NCI-H2196 treated with DMSO at 0.1 percent for 48 hours (cell line): ENCODE measurements around the gene RETREG1.
"Not testable (repeated sequence)": the region's sequence is repeated elsewhere in the genome, so short reads cannot be mapped to it uniquely, and the experiment has no call there.

Experiments
- DNase-seq: peaks from one replicate; lab custom pipeline; 2025; ENCODE audit not compliant: unreplicated experiment; lab: John Stamatoyannopoulos, UW

RETREG1 gene

GRCh38 chr5:16490911-16491310 is 125.9 kb downstream of the RETREG1 start:
- no peak for DNase-seq

DNA sequence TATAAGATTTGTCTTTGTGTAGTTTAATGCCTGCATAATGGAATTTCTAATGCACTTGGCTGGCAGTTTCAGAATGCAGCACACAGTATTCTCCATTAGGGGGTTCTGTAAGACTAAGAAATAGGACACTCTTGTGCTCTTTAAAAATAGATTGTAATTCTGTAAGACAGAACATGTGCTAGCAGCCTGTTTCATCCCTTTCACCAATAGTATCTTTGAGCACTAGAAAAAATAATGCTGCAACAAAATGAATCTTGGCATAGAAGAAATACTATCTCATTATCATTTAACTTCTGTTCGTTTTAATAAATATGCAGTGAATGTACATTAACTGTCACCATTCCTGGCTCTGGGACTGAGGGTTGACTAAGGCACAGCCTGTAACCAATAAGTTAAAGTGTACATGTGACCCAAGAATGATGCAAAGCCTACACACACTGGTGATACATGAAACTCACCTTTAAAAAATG is 127.4 kb downstream of the RETREG1 start:
- no peak for DNase-seq

DNA sequence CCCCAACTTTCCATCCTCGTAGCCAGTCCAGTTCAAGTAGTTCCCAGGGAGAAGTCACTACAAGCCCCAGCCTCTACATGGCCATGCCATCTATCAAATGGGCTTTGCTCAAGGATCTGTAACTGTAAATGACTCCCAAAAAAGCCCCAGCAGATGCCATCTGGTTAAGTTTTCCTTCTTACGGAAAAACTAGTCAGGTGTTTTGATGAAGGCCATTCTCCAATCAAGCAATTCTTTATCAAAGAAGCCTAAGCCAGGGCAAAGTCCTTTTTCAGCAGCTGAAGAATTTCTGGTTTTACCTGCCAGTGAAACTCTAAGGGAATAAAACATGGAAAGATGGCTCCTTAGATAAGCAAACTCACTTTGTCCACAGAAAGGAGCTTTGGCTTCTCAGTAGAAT is 129.3 kb downstream of the RETREG1 start:
- DNase-seq = no peak

GRCh38 chr5:16486711-16487111 is 130.1 kb downstream of the RETREG1 start:
- DNase-seq = no peak

DNA sequence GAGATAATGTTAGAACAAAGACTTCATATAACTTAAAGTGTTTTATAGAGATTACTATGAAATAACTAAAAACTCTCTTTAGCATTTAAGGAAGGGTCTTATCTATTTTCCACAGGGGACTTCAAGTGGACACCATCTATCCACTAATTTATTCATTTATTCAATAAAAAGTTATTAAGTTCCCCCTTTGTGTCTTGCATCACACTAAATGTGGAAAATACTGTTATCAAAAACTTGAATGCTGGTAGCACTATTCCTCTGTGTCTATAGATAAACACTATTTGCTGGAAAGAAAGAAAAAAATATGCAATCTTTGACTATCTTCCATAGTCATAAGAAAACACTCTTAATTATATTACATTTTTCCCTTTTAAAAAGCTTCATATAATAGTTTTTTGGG is 131.1 kb downstream of the RETREG1 start:
- DNase-seq = no peak

GRCh38 chr5:16484081-16484480 is 132.7 kb downstream of the RETREG1 start:
- no peak for DNase-seq

GRCh38 chr5:16483361-16483760 is 133.4 kb downstream of the RETREG1 start:
- DNase-seq = no peak

DNA sequence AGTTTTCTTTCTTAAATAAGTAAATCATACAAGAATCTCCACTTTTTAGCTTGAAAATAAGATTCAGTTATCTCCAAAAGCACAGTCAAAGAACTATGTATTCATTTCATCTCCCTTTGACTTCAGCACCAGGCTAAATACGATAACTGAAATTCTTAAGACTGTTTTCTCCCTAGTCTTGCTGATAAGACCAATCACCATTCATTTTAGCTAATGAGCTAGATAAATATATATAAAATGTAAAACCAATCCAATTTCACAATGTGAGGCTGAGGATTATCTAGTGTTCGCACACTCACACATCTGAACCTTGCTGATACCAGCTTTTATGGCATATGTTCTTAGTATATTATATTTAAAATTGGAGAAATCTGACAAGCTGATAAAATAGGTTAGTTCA is 133.9 kb downstream of the RETREG1 start:
- no peak for DNase-seq

GRCh38 chr5:16480821-16481538 is 135.8 kb downstream of the RETREG1 start:
- DNase-seq = no peak

DNA sequence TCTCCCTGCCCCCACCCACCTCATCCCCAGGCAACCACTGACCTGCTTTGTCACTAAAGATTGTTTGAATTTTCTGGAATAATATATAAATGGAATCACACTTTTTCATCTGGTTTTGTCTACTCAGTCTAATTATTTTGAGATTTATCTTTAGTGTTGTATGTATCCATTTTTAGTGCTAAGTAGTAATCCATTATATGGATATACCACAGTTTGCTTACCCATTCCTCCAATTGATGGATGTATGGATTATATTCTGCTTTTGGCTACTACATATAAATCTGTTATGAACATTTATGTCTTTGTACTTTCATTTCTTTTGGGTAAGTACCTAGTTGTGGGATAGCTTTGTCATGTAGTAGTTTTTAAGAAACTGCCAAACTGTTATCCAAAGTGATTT is 136.7 kb downstream of the RETREG1 start:
- no peak for DNase-seq

GRCh38 chr5:16477541-16477940 is 139.3 kb downstream of the RETREG1 start:
- DNase-seq = no peak

DNA sequence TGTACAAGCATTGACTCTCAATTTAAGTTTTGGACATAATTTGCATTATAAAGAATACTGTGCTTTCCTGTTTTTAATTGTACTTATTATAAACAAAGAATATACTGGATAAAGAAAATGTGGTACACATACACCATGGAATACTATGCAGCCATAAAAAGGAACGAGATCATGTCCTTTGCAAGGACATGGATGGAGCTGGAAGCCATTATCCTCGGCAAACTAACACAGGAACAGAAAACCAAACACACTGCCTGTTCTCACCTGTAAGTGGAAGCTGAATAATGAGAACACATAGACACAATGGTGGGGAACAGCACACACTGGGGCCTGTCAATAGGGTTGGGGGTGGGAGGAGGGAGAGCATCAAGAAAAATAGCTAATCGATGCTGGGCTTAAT is 140.4 kb downstream of the RETREG1 start:
- not testable (repeated sequence) for DNase-seq

DNA sequence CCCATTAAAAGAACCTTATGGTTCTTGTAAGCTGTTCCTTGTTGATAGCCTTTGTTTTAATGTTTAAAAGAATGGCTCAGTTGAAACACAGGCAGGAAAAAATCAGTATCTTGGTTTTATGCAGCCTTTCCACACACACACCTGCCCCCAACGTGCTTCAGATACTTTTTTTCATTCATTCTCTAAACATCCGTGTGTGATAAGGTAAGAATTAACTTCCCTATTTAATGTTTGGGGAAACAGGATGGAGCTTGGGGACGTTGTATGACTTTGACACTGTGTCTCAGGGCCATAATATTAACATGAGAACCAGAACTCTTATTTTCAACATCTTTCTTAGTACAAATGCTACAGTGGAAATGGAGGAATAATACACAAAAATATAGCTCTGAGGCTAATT is 145.4 kb downstream of the RETREG1 start:
- DNase-seq = no peak

GRCh38 chr5:16467363-16468219 is 149.2 kb downstream of the RETREG1 start:
- DNase-seq = no peak

- DNase-seq = peak; percentile 65
Measured at GRCh38 chr5:16465544-16466432, 151.0 kb downstream of the RETREG1 start, which contains the start of gene ZNF622. ZNF622 (minus strand) TSS chr5:16465800; CDS start chr5:16465665, 135 bp downstream.

GRCh38 chr5:16464664-16465543 is 151.9 kb downstream of the RETREG1 start:
- no peak for DNase-seq

GRCh38 chr5:16464231-16464630 is 152.6 kb downstream of the RETREG1 start:
- no peak for DNase-seq

DNA sequence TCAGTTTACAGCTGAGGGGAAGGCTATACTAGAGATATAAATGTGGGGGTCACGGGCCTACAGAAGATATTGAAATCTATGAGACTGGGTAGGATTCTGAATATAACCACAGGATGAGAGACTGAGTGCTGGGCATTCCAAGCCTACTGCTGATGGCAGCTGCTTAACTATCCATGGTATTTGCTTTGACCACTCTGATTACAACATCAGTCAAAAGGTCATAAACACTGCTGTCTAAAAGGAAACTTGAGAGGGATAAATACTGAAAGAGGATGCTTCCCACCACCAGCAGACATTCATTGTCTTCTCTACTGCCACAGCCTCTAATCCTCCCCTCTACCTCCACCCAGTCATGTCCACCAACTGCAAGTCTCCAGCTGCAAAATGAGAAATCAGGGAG is 155.0 kb downstream of the RETREG1 start:
- DNase-seq = no peak

DNA sequence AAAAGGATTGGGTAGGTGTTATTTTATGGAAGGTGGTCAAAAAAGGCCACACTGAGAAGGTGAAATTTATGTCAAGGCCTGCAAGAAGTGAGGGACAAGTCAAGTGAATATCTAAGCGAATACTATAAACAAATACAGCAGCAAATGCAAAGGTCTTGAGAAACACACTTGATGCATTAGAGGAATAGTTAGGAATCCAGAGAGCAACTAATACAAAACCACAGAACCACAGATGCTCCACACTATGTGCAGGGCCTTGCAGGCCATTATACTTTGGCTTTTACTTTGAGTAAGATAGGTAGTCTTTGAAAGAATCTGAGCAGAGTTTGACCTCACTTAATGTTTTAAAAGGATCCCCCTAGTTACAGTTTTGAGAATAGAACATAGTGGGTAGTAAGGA is 155.8 kb downstream of the RETREG1 start:
- no peak for DNase-seq

DNA sequence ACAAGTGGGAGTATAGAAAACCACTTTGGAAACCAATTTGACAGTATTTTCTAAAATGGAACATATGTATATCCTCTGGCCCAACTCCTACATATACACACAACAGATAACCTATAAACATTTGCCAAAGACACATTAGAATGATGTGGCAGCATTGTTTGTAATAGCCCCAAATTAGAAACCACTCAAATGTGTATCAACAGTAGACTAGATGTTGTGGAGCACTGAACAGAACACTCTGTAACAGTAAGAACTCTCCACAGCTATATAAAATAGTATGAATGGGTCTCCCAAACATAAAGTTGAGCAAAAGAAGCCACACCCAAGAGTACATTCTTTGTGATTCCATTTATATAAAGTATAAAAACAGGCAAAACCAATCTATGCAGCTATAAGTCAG is 157.3 kb downstream of the RETREG1 start:
- DNase-seq = no peak
